Retinal pigment epithelial cell (primary cell): ENCODE data around the gene FGF4.

Experiments
- DNase-seq: peaks from one replicate; pipeline ENCODE4 v3.0.0-alpha.2; 2010; ENCODE audit warnings: low read depth
- H3K4me3 ChIP-seq: 2 replicates; pipeline ENCODE4 v1.5.1; 2011; ENCODE audit warnings: mild to moderate bottlenecking, low read length, control low read depth, moderate library complexity
- CTCF ChIP-seq: conservative IDR thresholded peaks from 2 replicates; pipeline ENCODE4 v1.5.1; 2011; ENCODE audit warnings: low read depth, low read length, control low read depth, inconsistent platforms

Gene FGF4

GRCh38 chr11:69807106-69807815 lies 32.1 kb upstream of the FGF4 start:
- no peak for DNase-seq
- TF ChIP-seq CTCF = no peak
- H3K4me3 ChIP-seq = no peak overlapping the region

- no peak for DNase-seq
- H3K4me3 ChIP-seq = no peak overlapping the region
- no peak for TF ChIP-seq CTCF
These were observed 29.8 kb upstream of the FGF4 start for GRCh38 chr11:69804769-69805508.

GRCh38 chr11:69803604-69804218 lies 28.6 kb upstream of the FGF4 start:
- no peak for TF ChIP-seq CTCF
- H3K4me3 ChIP-seq = no peak overlapping the region
- no peak for DNase-seq

GRCh38 chr11:69803022-69803421 lies 27.9 kb upstream of the FGF4 start:
- H3K4me3 ChIP-seq = no peak overlapping the region

GRCh38 chr11:69802590-69802989 lies 27.4 kb upstream of the FGF4 start:
- no peak for TF ChIP-seq CTCF
- no peak for DNase-seq
- H3K4me3 ChIP-seq = no peak overlapping the region

More at GRCh38 chr11:69803022-69803421, 27.9 kb upstream of the FGF4 start:
- no peak for DNase-seq
- no peak for TF ChIP-seq CTCF

GRCh38 chr11:69801513-69802335 lies 26.6 kb upstream of the FGF4 start:
- no peak overlapping the region for H3K4me3 ChIP-seq
- DNase-seq = no peak
- TF ChIP-seq CTCF = peak; percentile 98
